Fibroblast of skin of right biceps (primary cell): ENCODE results near the gene ABLIM2.

Experiments
- DNase-seq: peaks from one replicate; pipeline ENCODE4 v3.0.0-alpha.2; 2013

The ABLIM2 gene

DNA sequence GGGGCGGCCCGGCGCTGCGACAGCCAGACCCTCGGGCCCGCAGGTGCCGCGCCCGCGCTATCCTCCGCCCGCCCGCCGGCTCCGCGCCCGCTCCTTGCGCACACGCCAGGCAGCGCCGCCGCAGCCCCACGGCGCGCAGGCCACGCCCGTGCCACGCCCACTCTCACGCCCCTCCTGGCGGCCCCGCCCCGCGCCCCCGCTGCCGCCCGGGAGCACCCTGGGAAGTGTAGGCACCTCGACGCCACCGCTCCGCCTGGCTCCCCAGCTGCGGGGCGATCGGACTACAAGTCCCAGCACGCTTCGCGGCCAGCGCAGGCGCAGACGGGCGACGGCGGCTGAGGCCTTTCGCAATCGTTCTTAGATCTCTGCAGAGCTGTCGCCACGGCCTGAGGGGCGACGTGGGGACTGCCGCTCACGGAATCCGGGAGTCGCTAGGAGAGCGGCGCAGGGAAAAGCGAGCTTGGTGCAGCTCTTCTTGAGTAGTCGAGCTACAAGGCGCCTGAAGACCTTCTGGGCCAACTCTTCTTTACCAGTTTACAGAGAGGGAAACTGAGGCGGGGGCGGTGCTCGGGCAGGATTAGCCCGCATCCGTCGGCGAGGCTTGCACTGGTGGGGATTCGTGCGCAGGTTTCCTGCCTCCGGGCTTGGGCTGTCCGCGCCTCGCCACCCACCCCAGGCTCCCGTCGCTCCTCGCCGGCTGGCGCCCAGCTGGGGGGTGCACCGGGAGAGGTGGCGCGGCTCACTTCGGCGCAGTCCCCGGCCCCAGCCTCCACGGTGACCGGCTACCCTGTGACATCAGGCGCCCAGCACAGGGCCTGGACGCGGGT is at the start of gene ABLIM2:
Gene ABLIM2 (minus strand): TSS at position 104 of the 827 bp plus-strand sequence. CDS start 124 bp downstream, outside the sequence.
- peak; percentile 96 for DNase-seq

DNA sequence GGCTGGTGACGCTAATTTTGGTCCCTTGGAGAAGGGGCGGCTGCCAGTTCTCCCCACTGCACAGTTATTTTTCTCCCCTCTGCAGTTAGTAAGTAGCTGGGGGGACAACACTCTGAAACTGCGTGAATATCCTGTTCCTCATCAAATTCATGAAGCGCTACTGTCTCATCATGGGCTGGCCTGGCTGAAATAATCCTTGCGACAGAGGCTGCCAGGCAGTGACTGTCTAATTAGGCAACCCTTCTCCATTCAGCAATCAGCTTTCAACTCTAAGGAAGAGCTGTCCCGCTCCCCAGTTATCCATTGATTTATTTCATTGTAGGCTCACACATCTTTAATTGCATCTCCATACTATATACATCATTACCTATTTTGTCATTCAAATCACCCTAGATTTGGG is 48.7 kb upstream of the ABLIM2 start:
- no peak for DNase-seq

DNA sequence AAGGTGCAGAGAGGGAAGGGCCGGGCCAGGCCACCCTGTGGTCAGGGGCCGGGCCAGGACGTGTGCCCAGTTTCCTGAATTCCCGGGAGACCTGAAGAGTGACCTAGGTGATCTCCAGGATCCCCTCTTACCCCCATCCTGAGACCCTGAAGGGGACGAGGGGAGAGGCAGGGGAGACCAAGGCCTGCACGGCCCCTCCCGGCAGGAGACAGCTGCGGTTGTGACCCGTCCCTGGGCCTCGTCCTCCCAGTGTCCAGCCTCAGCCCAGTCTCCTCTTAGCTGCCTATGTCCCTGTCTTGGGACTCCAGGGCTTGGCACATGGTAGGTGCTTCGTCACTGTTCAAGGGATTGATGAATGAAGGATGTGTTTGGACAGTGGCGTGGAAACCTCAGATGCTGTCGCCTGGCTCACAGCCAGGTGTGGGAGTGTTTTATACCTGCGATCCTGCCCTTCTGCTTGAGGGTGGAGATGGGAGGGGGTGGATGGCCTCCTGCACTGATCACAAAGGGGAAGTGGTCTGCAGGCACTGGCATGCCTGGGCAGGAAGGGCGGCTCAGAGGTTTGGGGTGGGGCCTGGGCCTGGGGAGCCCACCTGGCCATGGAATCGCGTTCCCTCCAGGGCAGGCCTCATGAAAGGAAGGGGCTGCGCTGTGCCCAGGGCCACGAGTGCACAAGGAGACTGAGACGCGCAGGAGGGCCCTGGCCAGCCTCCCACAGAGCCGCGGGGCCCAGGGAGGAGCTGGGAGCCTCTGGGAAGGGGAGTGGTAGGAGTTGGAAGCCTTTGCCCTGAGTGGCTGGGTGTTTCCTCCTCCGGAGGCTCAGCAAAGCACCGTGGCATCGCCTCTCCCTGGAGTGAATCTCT is 47.4 kb upstream of the ABLIM2 start:
- no peak for DNase-seq

DNA sequence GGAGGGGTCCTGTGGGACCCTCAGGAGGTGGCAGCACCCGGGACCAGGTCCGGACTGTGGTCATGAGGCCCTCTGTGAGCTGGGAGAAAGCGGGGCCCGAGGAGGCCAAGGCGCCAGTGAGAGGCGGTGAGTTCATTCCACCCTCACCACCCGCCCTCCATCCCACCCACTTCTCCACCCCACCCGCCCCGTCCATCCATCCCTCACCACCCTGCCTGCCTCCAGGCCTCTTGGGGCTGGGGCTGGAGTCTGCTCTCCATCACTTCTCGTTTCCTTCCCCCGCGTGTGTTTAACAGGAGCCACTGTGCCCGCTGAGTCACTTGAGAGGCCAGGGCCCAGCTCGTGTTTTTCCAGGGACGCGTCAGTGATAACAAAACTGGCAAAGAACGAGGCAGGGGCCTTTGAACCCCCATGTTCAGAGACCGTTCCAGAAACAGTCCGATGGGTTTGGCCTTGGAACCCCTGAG is 46.7 kb upstream of the ABLIM2 start:
- no peak for DNase-seq

DNA sequence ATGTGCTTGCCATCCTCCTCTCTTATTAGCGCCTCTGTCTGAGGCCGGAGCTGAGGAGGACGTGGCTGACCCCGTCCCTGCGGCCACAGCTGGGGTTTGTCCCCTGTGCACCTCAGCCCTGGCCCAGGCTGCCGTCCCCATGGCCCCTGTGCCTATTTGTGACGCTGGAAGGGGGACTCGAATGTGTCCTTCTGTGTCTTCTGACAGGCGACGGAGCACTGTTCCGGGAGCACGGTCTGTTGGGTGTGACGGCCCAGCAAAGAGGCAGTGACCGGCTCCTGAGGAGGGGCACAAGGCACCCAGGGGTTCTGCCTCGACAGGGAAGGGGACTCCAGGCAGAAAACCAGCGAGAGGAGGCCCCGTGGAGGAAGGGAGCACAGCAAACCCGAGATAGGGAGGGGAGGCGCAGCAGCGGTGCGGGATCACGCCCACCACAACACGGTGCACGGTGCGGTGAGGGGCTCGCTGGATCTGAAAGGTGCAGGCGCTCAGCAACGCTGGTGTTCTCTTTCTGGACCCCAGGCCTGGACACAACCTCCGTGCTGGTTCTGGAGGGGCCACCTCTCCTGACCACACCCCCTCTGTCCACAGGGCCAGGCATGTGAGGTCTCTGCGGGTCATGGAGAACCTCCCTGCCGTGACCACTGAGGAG is 46.1 kb upstream of the ABLIM2 start:
- DNase-seq, result no peak

DNA sequence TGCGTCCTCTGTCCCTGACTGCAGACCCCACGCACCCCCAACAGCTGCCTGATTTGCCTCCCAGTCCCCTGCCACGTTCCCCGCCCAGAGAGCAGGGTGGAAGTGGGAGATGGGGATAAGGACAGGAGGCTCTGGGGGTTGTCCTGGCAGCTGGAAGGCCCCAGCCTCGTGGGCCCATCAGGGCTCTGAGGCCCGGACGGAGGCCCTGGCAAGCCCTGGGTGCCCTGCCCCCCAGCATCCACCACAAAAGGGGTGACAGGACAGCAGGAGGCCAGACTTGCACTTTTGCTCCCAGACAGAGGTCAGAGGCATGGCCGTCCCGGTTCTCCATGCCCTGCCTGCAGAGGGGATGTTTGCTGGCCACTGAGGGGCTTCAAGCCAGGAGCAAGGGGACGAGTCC is 45.2 kb upstream of the ABLIM2 start:
- no peak for DNase-seq

DNA sequence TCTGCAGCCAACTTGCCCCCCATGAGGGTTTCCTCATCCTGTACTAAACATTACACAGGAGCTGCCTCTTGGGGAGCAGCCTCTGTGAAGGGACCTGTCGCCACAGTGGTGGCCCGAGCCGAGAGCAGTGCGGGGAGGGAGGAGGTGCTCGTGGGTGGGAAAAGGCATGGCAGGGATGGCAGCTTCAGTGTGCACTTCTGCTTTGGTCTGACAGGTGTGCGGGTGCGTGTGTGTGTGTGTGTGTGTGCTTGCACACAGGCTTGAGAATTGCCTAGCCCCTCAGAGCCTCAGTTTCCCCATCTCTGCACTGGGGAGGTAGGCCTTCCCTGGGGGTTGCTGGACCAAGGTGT is 44.4 kb upstream of the ABLIM2 start:
- no peak for DNase-seq

DNA sequence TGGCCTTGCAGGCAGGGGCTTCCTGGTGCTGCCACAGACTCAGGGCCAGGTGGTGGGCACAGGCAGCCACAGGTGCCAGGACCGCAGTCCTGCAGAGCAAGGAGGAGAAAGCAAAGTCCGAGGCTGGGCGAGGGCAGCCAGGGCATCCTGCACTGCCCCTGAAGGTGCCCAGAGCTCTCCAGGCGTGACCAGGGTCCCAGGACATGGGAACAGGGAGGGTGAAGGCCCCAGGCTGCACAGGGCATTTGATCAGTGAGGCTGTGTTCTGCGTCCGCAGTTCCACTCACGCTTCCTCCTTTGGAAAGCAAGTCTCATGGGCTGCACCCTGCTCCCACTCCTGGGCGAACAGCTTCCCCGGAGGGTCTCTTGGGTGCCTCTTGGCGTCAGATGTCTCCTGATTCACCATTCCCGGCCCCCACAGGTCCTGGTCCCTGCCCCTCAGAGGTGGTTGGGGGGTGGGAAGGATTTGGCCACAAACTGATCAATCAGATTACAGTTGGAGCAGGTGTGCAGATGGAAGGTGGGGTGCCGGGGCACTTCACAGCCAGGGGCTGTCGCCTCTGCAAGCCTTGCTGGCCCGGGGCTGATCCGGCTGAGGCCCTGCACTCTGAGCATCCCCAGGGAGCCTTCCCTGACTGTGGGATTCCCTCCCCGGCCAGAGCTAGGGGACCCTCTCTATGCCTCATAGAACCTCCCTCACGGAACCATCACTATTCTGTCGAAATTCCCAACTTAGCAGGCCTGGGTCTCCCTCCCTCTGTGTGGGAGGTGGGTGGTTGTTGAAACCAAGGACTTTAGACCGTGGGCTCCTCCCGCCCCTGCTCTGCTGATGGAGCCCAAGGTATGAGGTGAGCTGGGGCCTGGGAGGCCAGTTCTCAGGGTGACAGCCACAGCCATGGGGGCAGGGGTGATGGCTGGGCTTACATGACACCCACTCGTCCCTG is 43.8 kb upstream of the ABLIM2 start:
- DNase-seq, result no peak

DNA sequence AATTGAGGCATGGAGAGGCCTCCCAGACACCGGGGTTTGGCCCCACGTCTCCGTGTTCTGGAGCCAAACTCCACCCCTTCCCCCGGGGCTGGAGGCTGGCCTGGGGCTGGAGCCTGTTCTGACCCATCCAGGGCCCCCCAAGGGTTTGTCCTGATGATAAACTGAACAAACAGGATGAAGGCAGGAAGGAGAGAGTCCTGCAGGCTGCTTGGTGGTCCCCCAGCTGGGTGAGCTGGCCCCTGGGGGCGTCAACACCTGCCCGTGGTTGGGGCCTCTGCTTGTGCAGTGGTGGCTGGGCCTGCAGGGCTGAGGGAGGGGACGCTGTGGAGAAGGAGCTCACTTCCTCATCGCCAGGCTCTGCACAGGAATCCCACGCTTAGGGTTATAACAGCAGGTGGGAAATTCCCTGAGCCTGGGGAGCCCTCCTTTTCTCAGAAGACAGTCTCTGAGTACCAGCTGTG is 42.7 kb upstream of the ABLIM2 start:
- DNase-seq, result no peak

DNA sequence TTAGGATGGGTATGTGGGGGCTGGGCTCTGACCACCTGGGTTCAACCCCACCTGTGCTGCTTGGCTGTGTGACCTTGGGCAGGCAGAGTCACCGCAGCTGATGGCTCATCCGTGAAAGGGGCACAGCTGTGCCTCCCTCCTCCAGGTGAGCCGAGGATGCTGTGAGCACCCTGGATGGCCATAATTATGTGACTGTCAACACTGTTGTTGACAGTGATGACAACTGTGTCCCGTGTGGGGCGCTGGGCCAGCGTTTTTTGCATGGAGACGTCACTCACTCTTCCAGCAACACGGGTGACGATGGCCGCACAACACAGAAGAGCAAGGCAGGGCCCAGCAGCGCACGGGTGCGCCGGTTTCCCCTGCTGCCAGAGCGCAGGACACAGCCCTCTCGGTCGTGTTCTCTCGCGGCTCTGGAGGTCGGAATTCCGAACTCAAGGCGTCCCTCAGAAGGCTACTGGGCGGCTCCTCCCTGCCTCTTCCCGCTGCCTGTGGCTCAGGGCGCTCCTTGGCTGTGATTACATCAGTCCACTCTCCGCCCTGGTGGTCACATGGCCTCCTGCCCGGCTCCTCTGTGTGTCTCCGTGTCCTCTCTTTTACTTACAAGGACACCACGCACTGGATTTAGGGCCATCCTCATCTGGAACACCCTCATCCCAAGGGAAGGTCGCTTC is 41.8 kb upstream of the ABLIM2 start:
- DNase-seq, result no peak

DNA sequence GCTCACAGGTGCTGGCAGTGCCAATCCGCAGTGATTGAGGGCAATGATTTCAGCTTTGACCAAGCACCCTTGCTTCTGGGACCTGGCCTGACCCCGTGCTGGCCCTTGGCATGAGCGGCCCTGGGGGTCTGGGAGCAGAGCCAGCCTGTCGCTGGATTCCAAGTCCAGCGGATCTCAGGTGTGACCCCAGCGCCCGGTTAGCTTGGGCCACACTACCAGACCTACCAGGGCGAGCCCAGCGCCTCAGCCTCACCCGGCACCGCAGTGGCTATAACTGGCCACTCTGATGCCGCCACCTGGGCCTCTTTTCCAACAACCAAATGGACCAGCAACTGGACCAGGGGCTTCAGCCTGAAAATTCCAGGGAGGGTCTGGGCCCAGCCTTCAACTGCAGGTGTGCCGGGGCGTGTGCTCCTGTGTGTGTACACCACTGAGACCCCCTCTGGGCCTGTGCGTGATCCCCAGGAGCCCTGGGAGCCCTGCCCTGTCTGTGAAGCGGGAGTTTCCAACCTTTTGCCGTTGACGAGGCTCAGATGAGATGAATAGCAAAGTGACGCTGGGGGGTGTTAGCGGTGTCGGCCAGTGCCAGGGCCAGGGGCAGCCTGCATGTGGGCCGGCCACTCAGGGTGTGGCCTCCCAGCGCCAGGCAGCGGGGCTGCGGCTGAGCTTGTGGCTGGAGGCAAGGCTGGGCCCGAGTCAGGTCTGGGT is 41.1 kb upstream of the ABLIM2 start:
- no peak for DNase-seq

DNA sequence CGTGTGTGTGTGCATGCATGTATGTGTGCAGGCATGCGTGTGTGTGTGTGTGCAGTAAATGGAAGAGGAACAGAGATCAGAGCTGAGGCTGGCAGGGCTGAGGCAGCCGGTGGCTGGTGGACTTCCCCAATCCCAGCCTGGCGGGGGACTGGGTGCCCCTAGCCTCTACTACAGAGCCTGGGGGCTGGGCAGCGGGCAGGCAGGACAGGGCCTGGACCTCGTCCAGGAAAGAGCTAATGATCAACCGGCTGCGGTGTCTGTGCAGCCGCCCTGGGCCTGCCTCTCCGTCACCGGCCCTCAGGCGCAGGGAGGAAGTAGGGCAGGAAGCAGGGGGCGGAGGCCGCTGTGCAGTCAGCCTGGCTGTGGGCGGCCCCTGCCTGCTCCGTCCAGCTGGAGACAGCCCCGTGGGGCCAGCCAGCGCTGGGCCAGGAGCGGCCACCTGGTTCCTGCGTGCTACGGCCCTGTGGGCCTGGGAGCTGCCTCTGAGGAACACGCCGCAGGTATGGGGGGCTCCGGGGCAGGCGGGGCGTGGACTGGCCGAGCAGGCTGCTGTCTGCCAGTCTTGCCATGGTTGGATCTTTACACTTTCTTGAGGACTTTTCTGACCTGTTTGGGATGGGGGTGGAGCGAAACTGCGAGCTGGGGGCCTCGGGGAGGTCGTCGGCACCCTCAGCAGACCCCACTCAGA is 40.4 kb upstream of the ABLIM2 start, which contains the start of gene SH3TC1:
Gene SH3TC1 (plus strand): TSS at position 385 of the 688 bp plus-strand sequence. CDS start 5,905 bp downstream, outside the sequence.
- DNase-seq, result peak; percentile 64

DNA sequence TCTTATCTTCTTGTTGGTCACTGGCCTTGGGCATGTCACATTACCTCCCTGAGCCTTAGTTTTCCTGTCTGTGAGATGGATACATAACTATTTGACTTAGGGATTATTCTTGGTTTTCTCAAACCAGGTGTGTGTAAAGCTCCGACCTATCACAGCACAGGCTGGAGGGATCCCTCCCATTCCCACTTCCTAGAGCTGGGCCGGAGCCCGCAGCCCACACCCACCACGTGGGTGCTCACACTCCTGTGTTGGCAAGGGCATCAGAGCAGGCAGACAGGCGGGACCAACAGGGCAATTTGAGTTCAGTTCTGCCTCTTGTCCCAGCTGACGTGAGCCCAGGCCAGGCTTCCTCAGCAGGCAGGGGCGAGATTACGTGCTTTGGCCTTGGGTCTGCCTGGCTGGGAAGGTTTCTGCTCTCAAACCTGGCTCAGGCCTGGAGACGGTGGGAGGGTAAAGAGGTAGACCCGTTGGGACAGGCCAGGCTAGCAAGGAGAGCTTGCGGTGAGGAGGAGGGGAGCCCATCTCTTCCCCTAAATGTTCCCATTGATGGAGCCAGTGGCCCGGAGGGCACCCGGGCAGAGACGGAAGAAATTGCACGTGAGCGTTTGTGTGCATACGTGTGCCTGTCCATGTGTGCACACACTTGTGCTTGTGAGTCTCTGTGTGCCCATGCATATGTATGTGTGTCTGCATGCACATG is 39.7 kb upstream of the ABLIM2 start:
- DNase-seq, result no peak

DNA sequence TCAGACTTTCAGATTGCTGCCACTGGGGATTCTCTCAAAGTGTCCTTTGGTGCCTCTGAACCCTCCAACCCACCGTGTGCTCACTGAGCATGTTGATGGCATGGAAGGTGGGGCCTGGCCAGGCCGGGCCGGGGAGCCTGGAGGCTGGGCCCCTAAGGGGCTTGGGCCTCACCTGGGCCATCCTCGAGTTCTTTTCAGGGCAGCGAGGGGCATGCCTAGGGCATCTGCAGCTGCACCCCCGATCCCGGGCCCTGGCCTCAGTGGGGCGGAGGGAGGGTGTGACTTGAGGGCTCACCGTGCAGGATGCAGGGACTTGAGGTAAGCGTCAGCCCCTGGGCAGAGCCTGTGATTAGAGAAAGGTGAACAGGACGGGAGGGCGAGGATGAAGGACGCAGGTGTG is 38.9 kb upstream of the ABLIM2 start:
- no peak for DNase-seq

DNA sequence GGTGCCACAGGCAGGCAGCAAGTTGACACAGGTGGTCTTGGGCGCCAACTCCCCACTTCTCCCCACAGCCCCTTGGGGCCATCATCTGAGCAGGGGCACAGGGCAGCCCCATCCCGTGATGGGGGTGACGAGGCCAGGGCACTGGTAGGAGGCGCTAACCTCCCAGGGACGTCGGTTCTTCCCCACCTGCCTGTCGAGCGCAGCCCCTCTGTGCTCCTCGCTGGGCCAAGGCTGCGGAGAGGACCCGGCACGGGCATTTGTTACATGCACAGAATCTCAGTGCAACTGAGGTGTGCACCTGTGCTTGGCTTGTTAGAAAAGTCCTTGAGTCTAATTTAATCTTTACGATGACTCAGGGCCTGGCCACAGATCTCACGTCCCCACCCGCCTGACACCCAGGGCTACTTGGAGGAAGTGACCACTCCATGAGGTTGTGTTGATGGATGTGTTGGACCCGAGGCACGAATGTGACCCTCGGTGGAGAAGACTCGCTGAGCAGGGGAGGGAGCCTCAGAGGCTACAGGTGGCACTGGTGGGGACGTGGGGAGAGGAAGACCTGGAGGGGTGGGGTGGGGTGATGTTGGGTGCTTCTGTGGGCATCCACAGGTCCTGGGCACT is 37.3 kb upstream of the ABLIM2 start:
- no peak for DNase-seq

DNA sequence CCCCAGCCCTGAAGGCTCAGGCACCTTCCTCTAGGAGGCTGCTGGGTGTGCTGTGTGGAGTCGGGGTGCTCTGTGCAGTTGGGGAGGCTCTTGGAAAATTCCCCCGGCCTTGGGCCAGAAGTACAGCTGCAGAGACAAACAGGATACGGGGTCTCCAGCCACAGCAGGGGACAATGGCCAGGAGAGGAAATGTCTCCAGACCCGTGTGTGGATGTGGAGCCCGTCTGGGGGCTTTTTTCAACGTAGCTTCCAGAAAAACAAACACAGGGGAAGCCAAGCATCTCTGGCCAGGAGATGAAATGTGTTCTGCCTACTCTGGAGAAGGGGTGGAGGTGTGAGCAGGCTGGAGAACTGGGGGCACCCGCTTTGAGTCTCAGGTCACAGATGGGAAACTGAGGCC is 36.8 kb upstream of the ABLIM2 start:
- DNase-seq, result no peak

DNA sequence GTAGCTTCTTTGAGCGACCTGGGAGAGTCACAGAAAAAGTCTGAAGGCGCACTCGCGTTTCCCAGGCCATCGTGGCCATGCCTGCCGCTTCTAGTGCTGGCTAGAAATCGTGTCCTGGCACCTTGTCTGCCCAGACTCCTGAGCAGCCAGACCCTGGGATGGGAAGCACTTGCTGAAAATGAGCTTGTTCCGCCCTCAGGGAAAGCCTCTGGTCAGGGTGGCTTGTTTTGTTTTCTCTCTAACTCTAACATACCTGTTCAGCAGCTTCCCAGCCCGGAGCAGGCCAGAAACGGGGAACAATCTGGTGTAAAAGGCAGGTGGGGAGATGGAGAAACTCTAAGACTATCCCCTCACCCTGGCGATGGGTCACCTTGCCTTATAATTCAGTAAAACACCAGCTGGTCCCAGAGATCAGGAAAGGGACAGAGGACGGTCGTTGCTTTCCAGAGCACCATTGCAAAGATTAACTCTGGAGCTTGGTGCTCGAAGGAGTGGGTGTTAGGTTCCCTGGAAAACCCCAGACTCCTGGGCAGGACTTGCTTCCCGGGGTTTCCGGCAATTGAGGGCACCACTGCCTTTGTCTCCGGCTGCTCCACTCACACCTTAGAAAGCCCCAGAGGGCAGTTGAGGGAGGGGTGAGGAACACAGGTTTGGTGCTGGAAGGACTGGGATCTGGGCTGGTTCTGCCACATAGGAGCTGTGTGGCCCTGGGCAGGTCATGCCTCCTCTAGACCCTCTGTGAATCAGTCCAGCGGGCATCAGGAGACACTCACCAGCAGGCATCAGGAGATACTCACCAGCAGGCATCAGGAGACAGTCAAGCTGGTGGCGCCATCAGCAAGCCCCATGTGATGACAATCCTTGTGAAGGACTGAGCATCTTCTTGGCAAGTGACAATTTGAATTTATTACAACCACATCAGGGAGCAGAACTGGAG is 36.0 kb upstream of the ABLIM2 start:
- DNase-seq, result no peak
